HG03521 (cell line): ENCODE data around the gene ZNF862.

Source experiments
- ATAC-seq: cut with Tn5 transposase; IDR thresholded peaks from one replicate; pipeline ENCODE4 v1.9.1; 2021; ENCODE audit warnings: mild to moderate bottlenecking, moderate library complexity; ENCODE audit not compliant: unreplicated experiment

ZNF862 gene

GRCh38 chr7:149844445-149844844 is 6.3 kb downstream of the ZNF862 start:
- ATAC-seq = no peak

- no peak for ATAC-seq
Measured at GRCh38 chr7:149845257-149845980, 7.2 kb downstream of the ZNF862 start.

- ATAC-seq = no peak
Measured at GRCh38 chr7:149846021-149846420, 7.8 kb downstream of the ZNF862 start.

- no peak for ATAC-seq
Measured at GRCh38 chr7:149846436-149847046, 8.4 kb downstream of the ZNF862 start.

GRCh38 chr7:149849174-149849573 is 11.0 kb downstream of the ZNF862 start:
- ATAC-seq = no peak

- no peak for ATAC-seq
Measured at GRCh38 chr7:149850007-149850594, 11.9 kb downstream of the ZNF862 start.

- ATAC-seq = no peak
Measured at GRCh38 chr7:149850716-149851115, 12.5 kb downstream of the ZNF862 start.

GRCh38 chr7:149851449-149851848 is 13.3 kb downstream of the ZNF862 start:
- ATAC-seq = no peak

- no peak for ATAC-seq
Measured at GRCh38 chr7:149853157-149853556, 15.0 kb downstream of the ZNF862 start.

- no peak for ATAC-seq
Measured at GRCh38 chr7:149854611-149855360, 16.6 kb downstream of the ZNF862 start.

- no peak for ATAC-seq
Measured at GRCh38 chr7:149855361-149856305, 17.5 kb downstream of the ZNF862 start.

- ATAC-seq = no peak
Measured at GRCh38 chr7:149856583-149856982, 18.4 kb downstream of the ZNF862 start.

GRCh38 chr7:149859369-149859768 is 21.2 kb downstream of the ZNF862 start:
- ATAC-seq = no peak

GRCh38 chr7:149859876-149860275 is 21.7 kb downstream of the ZNF862 start:
- ATAC-seq = no peak

- no peak for ATAC-seq
Measured at GRCh38 chr7:149860821-149861727, 22.9 kb downstream of the ZNF862 start.

GRCh38 chr7:149861728-149862045 is 23.5 kb downstream of the ZNF862 start:
- ATAC-seq = no peak

- no peak for ATAC-seq
Measured at GRCh38 chr7:149862156-149862555, 24.0 kb downstream of the ZNF862 start.

- ATAC-seq = no peak
Measured at GRCh38 chr7:149863500-149863899, 25.3 kb downstream of the ZNF862 start.

GRCh38 chr7:149864023-149864422 is 25.8 kb downstream of the ZNF862 start:
- no peak for ATAC-seq

GRCh38 chr7:149864751-149865150 is 26.6 kb downstream of the ZNF862 start:
- no peak for ATAC-seq
